Measurements from ENCODE around the gene ADAMTS3. TPM values are rescaled to one million over a fixed set of nuclear protein-coding genes. Genes with fewer than 3 reads are reported as not detected.

ADAMTS3 gene
- total RNA-seq, 3 donors from 2014 or later: 0.17 to 0.57 (median 0.41) TPM

- no peaks in the 10 kb centered on the region for H3K4me1 ChIP-seq (ENCODE audit: low read depth)
- intact Hi-C loops (cut with DNase I, micrococcal nuclease): no loop called here
Observed at GRCh38 chr4:72496119-72496518, 72.9 kb downstream of the ADAMTS3 start.

DNA sequence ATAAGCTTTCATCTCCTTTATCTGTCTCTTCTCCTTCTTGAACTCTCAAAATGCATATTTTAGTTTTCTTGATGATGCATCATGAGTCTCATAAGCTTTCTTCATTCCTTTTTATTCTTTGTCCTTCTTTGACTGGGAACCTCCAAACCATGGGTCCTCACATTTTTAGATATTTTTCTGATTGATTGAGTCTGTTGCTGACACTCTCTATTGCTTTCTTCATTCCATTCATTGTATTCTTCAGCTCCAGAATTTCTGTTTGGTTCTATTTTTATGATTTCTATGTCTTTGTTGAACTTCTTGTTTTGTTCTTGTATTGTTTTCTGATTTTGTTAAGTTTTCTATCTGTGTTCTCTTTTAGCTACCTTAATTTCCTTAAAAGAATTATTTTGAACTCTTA is 74.9 kb downstream of the ADAMTS3 start:
- no peaks in the 10 kb centered on the region for H3K4me1 ChIP-seq (ENCODE audit: low read depth)
- H3K9me3 ChIP-seq: no peaks in the 10 kb centered on the region
- DNase-seq (no peak), ATAC-seq (no peak)
- H3K36me3 ChIP-seq (ENCODE audit: low read depth): no peaks in the 10 kb centered on the region
- intact Hi-C loops (cut with DNase I, micrococcal nuclease): no loop called here
- TF ChIP-seq CTCF (IDR thresholded peaks at IDR 0.05): no peak
- H3K4me3 ChIP-seq: no peak overlapping the region

More at GRCh38 chr4:72496119-72496518, 72.9 kb downstream of the ADAMTS3 start:
- Histone ChIP-seq H3K4me3 (no peak overlapping the region), H3K36me3 (ENCODE audit: low read depth) (no peaks in the 10 kb centered on the region), H3K9me3 (no peaks in the 10 kb centered on the region)
- no peak for TF ChIP-seq CTCF (IDR thresholded peaks at IDR 0.05)
- DNase-seq: no peak
- no peak for ATAC-seq

GRCh38 chr4:72489267-72489666 is 79.8 kb downstream of the ADAMTS3 start:
- TF ChIP-seq CTCF (IDR thresholded peaks at IDR 0.05): no peak
- DNase-seq (no peak), ATAC-seq (no peak)
- H3K4me3 ChIP-seq: no peak overlapping the region
- intact Hi-C loops (cut with DNase I, micrococcal nuclease): no loop called here
- H3K9me3 ChIP-seq: no peaks in the 10 kb centered on the region
- no peaks in the 10 kb centered on the region for H3K4me1 ChIP-seq (ENCODE audit: low read depth)
- no peaks in the 10 kb centered on the region for H3K36me3 ChIP-seq (ENCODE audit: low read depth)

DNA sequence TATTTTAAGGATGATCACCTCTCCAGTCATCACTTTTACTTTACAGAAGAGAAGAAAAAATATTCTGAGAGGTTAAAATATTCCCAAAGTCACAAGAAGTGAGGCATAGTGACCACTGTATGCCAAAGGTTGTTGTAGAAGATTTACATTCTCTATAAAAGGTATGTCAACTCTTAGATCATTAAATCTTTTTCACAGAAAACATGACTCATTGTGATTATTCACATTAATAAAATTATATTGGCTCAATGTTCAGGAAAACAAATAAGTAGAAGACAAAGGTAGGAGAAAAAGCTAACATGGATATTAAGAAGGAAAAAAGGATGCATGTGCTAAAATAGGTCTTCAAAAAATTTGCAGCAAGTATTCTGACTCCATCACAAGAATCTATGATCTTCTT is 82.0 kb downstream of the ADAMTS3 start:
- no peak for TF ChIP-seq CTCF (IDR thresholded peaks at IDR 0.05)
- Histone ChIP-seq H3K36me3 (ENCODE audit: low read depth) (no peaks in the 10 kb centered on the region), H3K9me3 (no peaks in the 10 kb centered on the region), H3K4me3 (no peak overlapping the region), H3K4me1 (ENCODE audit: low read depth) (no peaks in the 10 kb centered on the region)
- no peak for DNase-seq
- intact Hi-C loops (cut with DNase I, micrococcal nuclease): no loop called here
- no peak for ATAC-seq

DNA sequence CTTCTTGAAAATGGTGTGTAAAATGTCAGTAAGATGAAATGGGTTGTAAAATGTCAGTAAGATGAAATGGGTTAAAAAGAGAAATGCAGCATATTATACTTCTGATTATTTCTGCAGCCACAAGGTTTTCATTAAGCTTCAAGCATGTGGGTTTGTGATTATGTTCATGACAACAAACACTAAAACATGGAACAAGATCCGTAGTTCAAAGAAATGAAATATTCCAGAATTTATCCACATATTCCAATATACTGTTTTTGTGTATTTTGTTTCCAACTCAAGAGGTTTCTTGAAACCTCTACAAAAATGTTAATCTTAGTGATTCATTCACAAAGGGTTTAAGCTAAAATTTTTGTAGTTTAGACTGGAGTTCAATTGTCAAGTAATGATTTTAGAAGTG is 84.0 kb downstream of the ADAMTS3 start:
- no peak for ATAC-seq
- Histone ChIP-seq H3K4me3 (no peak overlapping the region), H3K4me1 (ENCODE audit: low read depth) (no peaks in the 10 kb centered on the region), H3K36me3 (ENCODE audit: low read depth) (no peaks in the 10 kb centered on the region), H3K9me3 (no peaks in the 10 kb centered on the region)
- no peak for DNase-seq
- intact Hi-C loops (cut with DNase I, micrococcal nuclease): no loop called here
- no peak for TF ChIP-seq CTCF (IDR thresholded peaks at IDR 0.05)

DNA sequence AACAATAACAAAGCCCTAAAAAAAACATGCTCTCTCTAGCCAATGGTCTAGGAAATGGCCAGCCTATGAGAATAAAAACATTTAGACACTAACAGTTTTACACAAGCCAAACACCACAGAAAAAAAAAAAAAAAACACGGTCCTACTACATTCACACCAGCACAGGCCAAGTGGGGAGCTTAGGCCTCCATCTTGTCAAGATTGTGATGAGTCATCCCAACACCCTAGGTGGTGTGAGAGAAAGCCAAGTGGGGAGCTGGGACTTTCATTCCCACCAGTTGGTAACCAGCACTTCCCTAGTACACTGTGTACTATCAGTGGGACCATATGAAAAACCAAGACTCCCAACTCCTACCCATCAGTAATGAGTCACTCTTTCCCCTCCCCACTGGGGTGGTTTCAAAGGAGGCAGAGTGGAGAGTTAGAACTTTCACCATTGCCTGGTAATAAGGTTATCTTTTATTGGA is 95.6 kb downstream of the ADAMTS3 start:
- Histone ChIP-seq H3K4me3 (no peak overlapping the region), H3K9me3 (no peaks in the 10 kb centered on the region), H3K36me3 (ENCODE audit: low read depth) (no peaks in the 10 kb centered on the region), H3K4me1 (ENCODE audit: low read depth) (no peaks in the 10 kb centered on the region)
- intact Hi-C loops (cut with DNase I, micrococcal nuclease): no loop called here
- no peak for ATAC-seq
- DNase-seq: no peak
- TF ChIP-seq CTCF (IDR thresholded peaks at IDR 0.05): no peak
